Measurements from ENCODE around the gene CTNNBL1.

GRCh38 chr20:37649676-37650370 lies 44.0 kb upstream of the CTNNBL1 start:
- TF ChIP-seq POLR2A (IDR thresholded peaks at IDR 0.05; ENCODE audit: borderline replicate concordance, extremely low read depth, insufficient read depth, insufficient read length), result no peak
- TF ChIP-seq CTCF (IDR thresholded peaks at IDR 0.05 in 2 of 3, conservative IDR thresholded peaks at IDR 0.05 in 1 of 3; ENCODE audit: borderline replicate concordance in 1 of 3, insufficient read depth in 1 of 3, low read depth in 2 of 3, low read length in 2 of 3), result no peak
- TF ChIP-seq REST (IDR thresholded peaks at IDR 0.05; ENCODE audit: low read depth), result no peak
- TF ChIP-seq FOSL1 (IDR thresholded peaks at IDR 0.05; ENCODE audit: low read depth), result no peak
- no peak for TF ChIP-seq TCF7L2 (IDR thresholded peaks at IDR 0.05; ENCODE audit: borderline replicate concordance, extremely low read depth, insufficient read depth, insufficient read length)

Measured in HCT116 (cell line).